GM03348 (cell line): ENCODE data around the gene GNG4.
"Not testable (repeated sequence)": the region's sequence is repeated elsewhere in the genome, so short reads cannot be mapped to it uniquely, and the experiment has no call there.

Experiments used
- DNase-seq: peaks from one replicate; pipeline ENCODE4 v3.0.0; 2012; ENCODE audit warnings: low spot score

GNG4 gene

DNA sequence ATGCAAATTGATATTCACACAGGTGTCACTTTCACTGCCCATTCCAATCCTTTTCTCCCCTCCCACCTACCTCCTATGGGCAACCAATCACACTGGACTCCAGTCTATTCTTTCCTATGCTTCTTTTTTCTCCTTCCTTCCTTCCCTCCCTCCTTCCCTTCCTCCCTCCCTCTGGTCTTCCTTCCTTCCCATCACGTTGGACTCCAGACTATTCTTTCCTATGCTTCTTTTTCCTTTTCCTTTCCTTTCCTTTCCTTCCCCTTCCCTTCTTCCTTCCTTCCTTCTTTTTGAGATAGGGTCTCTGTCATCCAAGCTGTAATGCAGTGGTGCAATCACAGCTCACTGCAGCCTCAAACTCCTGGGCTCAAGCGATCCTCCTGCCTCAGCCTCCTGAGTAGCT, 64.6 kb downstream of the GNG4 start:
- DNase-seq: no peak

DNA sequence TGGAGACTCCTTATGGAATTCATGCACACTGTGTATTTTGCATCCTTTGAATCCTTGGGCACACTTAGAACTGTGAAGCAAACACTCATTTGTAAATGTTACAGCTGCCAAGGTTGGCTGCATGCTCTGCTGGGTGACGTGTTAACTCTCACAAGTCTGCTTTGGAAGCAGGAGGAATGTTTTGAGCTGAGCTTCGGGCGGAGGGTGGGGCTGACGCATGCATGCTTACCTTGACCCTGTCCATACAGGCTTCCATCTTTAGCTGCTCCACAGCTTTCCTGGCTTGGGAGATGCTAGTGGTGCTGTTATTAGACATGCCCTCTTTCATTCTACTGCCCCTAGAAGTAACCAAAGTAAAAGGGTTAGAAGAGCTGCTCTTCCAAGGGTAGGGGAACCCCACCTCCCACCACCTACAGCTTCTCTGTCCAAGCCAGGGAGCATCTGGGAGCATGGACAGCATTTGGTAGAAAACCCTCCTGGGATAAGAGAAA, 66.0 kb downstream of the GNG4 start:
- DNase-seq: no peak

GRCh38 chr1:235582130-235582529, 67.5 kb downstream of the GNG4 start:
- DNase-seq: no peak

DNA sequence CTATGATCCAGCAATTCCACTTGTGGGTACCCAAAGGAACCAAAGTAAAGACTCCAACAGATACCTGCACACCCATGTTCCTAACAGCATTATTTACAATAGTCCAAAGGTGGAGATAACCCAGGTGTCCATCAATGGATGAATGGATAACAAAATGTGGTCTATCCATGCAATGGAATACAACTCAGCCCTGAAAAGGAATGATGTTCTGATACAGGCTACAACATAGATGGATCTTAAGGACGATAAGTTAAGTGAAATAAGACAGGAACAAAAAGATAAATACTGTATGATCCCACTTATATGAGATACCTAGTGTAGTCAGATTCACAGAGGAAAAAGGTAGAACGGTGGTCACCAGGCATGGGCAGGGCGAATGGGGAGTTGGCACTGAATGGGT, 69.7 kb downstream of the GNG4 start:
- no peak for DNase-seq

- DNase-seq: no peak
These were observed 74.0 kb downstream of the GNG4 start for GRCh38 chr1:235575597-235575996.

GRCh38 chr1:235573880-235574279, 75.7 kb downstream of the GNG4 start:
- DNase-seq: no peak

GRCh38 chr1:235572971-235573370, 76.6 kb downstream of the GNG4 start:
- not testable (repeated sequence) for DNase-seq

DNA sequence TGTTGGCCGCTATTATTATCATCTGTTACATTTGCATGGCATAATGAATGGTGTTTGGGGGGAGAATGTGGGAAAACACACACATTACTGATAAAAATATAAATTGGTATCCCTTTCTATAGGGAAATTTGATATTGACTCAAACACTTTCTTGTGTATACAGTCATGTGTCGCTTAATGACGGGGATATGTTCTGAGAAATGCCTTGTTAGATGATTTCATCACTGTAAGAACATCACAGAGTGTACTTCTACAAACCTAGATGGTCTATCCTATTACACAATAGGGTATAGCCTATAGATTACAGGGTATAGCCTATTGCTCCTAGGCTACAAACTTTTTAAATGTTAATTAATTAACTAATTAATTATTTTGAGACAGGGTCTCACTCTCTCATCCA, 78.1 kb downstream of the GNG4 start:
- no peak for DNase-seq

GRCh38 chr1:235567812-235568503, 81.6 kb downstream of the GNG4 start:
- DNase-seq: no peak

DNA sequence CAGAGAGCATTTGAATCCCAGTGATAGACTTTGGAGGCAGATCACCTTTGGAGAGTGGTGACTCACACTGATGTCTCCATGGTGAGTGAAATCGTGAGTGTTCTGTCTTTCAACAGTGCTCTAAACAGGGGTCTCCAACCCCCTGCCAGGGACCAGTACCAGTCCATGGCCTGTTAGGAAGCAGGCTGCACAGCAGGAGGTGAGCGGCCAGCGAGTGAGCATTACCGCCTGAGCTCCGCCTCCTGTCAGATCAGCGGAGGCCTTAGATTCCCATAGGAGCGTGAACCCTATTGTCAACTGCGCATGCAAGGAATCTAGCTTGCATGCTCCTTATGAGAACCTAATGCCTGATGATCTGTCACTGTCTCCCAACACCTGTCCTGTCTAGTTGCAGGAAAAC, 83.5 kb downstream of the GNG4 start:
- DNase-seq: no peak

GRCh38 chr1:235563513-235564061, 86.0 kb downstream of the GNG4 start:
- DNase-seq: no peak

DNA sequence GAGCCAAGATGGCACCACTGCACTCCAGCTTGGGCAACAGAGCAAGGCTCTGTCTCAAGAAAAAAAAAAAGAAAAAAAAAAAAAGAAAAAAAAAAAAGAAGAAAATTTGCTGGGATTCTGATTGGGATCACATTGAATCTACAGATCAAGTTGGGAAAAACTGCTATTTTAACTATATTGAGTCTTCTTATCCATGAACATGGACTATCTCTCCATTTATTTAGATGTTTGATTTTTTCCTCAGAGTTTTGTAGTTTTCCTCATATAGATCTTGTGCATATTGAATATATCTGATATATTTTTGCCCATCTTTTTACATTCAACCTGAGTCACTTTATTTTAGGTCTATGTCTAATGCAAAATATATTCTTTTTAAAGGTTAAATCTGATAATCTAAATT, 87.0 kb downstream of the GNG4 start:
- DNase-seq: no peak

DNA sequence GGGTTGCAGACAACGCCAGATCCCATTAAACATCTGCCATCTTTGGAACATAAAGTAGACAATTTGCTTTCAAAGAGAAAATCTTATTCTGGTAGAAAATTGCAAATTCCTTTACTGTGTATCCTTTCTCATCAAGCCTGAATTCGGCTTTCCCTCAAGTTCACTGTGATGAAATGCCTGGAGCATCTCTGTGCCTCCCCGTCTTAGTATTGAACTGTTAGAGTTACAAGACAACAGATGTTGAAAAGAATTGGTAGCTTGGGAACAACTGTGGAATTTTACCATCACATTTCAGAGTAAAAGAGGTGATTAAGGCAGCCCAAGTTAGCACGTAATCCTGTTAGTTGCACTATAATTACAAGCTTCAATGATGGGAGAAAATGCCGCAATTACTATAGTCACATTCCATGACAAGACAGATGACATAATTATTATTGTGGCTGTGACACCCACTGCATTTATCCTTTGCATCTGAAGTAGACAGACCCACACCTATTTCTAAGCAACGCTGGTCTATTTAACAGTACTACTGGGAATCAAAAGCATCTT, 90.9 kb downstream of the GNG4 start:
- no peak for DNase-seq

DNA sequence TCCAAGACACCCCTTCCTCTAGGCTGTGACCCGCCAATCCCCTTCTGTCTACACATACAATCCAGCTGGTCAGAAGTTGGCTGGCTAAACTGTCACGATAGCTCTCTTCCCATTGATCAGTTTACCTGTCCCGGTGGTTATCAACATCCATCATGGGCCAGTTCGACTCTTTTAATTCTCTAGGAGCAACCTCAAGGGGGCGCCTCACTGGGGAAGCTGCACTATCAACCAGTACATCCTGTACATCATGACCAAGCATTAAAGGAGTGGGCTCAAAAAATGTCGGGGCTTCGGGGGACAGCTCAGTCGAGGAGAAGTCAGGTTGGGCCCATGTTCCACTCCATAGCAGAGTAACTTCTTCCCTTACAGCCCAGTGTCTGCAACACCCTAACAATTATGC, 92.1 kb downstream of the GNG4 start:
- no peak for DNase-seq

- no peak for DNase-seq
These were observed 92.8 kb downstream of the GNG4 start for GRCh38 chr1:235556807-235557206.

GRCh38 chr1:235553112-235553551, 96.5 kb downstream of the GNG4 start:
- DNase-seq: no peak

GRCh38 chr1:235552146-235552716, 97.4 kb downstream of the GNG4 start:
- DNase-seq: no peak

GRCh38 chr1:235549351-235550139, 100.0 kb downstream of the GNG4 start:
- no peak for DNase-seq

GRCh38 chr1:235546369-235547155, 103.0 kb downstream of the GNG4 start:
- not testable (repeated sequence) for DNase-seq

DNA sequence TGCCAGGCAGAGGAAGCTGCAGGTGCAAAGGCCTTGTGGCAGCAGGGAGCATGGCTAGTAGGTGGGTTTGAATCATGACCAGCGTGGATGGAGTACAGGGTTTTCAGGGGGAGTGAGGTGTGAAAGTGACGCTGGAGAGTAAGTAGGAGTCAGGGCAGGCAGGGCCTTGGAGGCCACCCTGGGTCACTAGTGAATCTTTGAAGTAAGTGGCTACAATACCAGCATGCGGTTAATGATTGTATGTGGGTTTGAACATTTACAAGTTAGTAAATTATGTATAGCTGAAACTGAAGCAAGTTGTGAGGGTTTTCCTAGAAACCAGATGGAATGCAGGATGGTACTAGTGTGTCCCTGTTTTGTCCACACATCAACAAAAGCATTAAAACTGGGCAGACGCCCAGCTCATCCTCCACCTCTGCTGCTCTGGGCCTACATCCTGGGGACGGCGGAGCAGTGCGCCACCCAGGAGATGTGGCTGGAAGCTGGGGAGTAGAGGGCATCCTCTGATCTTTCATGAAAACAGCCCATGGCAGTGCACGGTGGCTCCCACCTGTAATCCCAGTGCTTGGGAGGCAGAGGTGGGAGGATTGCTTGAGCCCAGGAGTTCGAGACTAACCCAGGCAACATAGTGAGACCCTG, 104.2 kb downstream of the GNG4 start:
- no peak for DNase-seq

- not testable (repeated sequence) for DNase-seq
These were observed 106.7 kb downstream of the GNG4 start for GRCh38 chr1:235542845-235543244.
